ENCODE data around the gene CFAP52. TPM values are rescaled to one million over a fixed set of nuclear protein-coding genes. Genes with fewer than 3 reads are reported as not detected.

Gene CFAP52
- total and polyA plus RNA-seq, 12 donors: 0.10 to 0.99 (median 0.63) TPM; not detected in 3

DNA sequence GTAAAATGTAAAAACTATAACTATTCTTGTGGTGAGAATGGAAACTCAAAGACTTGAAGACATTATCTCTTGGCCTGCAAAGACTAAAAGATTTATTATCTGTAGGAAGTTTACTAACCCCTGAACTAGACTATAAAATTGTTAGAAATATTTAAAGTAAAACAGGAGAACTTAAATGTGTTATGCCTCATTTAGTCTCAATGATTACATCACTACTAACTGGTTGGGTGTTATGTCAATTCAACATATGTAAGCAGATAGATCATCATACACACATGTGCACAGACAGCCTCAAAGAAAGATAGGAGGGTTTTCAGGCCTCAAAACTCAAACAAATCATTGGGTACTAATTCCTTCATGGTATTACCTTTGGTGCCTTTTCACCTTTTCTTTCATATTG is 8.4 kb upstream of the CFAP52 start:
- H3K4me1 ChIP-seq (replicated peaks in 1 of 2): no peaks in the 10 kb centered on the region
- no peaks in the 10 kb centered on the region for H3K9me3 ChIP-seq (replicated peaks in 1 of 3)
- DNase-seq: no peak
- TF ChIP-seq, protein P1, sequence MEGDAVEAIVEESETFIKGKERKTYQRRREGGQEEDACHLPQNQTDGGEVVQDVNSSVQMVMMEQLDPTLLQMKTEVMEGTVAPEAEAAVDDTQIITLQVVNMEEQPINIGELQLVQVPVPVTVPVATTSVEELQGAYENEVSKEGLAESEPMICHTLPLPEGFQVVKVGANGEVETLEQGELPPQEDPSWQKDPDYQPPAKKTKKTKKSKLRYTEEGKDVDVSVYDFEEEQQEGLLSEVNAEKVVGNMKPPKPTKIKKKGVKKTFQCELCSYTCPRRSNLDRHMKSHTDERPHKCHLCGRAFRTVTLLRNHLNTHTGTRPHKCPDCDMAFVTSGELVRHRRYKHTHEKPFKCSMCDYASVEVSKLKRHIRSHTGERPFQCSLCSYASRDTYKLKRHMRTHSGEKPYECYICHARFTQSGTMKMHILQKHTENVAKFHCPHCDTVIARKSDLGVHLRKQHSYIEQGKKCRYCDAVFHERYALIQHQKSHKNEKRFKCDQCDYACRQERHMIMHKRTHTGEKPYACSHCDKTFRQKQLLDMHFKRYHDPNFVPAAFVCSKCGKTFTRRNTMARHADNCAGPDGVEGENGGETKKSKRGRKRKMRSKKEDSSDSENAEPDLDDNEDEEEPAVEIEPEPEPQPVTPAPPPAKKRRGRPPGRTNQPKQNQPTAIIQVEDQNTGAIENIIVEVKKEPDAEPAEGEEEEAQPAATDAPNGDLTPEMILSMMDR (IDR thresholded peaks at IDR 0.05): no peak
- no peak for TF ChIP-seq POLR2A (IDR thresholded peaks at IDR 0.05)
- no peak overlapping the region for H3K4me3 ChIP-seq
- H3K36me3 ChIP-seq (replicated peaks in 1 of 2): peaks cover 0 to 11% of the 10 kb centered on the region in 2 donors
- H3K27ac ChIP-seq: no peak overlapping the region
- intact Hi-C loops (cut with DNase I): no loop called here
- H3K27me3 ChIP-seq: no peaks in the 10 kb centered on the region

DNA sequence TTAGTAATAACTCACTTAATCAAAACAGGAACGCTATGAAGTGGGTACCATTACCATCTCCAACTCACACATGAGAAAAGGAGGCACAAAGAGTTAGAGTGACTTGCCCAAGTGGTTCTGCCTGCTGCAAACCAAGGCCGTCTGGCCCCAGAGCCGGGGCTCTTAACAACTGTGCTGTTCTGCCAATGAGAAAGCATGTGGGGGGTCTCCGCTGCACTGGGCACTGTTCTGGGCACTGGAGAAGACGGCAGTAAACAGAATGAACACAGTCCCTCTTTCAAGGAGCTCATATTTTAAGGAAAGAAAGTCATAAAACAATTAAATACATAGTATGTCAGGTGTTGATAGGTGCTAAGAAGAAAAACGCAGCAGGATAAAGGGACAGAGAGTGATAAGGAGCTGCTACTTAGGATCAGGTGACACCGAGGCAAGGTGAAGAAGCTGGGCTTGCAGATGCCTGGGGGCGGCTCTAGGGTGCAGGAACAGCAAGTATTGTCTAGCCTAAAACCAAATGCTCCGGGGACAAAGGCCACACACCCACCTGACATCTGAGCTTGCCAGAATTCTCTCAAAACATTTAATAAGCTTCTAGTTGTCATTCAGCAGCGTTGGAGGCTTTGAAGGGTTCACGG is 7.4 kb upstream of the CFAP52 start:
- Histone ChIP-seq H3K4me3 (no peak overlapping the region), H3K4me1 (replicated peaks in 1 of 2) (peaks cover 0 to 5% of the 10 kb centered on the region in 2 donors), H3K27me3 (no peaks in the 10 kb centered on the region), H3K9me3 (replicated peaks in 1 of 3) (no peaks in the 10 kb centered on the region), H3K36me3 (replicated peaks in 1 of 2) (peaks cover 0 to 11% of the 10 kb centered on the region in 2 donors), H3K27ac (no peak overlapping the region)
- intact Hi-C loops (cut with DNase I): no loop called here
- TF ChIP-seq, protein P1 (IDR thresholded peaks at IDR 0.05): no peak
- DNase-seq: no peak
- 90 to 97% (median 93%) methylated on average over 11 of the region's 11 CpGs for WGBS, 4 donors

DNA sequence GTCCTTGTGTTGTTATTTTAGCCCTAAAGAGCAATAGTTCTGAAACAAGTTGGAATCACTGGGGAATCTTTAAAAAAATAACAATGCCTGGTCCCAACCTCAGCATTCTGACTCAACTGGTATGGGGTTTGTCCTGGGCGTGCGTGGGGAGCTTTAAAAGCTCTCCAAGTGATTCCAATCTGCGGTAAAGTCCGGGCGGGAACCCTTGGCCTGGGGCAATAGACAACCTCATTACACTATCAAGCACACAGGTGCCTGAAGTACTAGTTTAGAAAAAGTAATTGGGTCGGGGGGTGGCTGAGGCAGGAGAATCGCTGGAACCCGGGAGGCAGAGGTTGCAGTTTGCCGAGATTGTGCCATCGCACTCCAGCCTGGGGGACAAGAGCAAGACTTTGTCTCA is 5.2 kb upstream of the CFAP52 start:
- Histone ChIP-seq H3K36me3 (replicated peaks in 1 of 2) (peaks cover 0 to 11% of the 10 kb centered on the region in 2 donors), H3K27me3 (no peaks in the 10 kb centered on the region), H3K27ac (no peak overlapping the region), H3K9me3 (replicated peaks in 1 of 3) (no peaks in the 10 kb centered on the region), H3K4me3 (no peak overlapping the region), H3K4me1 (replicated peaks in 1 of 2) (peaks cover 0 to 20% of the 10 kb centered on the region in 2 donors)
- WGBS, 4 donors: 88 to 97% (median 95%) methylated on average over 9 to 10 of the region's 10 CpGs
- intact Hi-C loops (cut with DNase I): no loop called here
- no peak for TF ChIP-seq POLR2A (IDR thresholded peaks at IDR 0.05)
- TF ChIP-seq, protein P1 (IDR thresholded peaks at IDR 0.05): no peak
- no peak for DNase-seq

DNA sequence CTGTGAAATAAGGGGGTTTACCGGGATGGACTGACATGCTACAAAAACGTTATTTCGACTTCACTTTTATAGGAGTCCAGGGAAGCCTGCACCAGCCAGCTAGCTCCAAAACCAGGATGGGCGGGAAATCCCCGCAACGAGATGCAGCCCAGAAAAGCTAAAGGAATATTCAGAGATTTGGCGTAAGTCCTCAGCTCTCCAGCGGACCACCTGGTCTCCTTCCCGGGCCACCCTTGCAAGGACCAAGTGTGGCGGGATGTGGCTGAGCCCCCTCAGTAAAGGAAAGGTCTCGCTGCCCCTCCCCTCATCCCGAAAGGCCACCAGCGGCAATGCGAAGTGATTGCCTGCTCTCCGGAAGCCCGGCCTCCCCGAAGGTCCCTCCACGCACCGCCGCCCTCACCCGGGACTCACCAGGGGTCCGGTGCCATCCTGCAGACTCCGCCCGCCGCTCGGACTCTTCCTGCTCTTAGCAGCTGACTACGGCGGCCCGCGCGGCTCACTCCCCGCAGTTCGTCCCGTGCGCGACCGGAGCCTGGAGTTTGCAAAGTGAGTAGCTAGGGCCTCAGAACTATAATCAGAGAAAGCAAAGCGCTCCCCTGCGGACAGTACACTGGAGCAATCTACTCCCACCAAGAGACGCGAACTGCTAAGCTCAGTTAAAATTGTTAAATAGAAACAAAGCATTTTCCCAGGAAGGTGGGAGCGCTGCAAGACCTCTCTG is 901 bp upstream of the CFAP52 start, which contains the start of gene STX8:
TSS of gene STX8 (minus strand) at position 440 of the 721 bp plus-strand sequence. CDS start at position 428, 12 bp downstream.
- peak; percentile 91 to 96 (median 93) for DNase-seq
- no peaks in the 10 kb centered on the region for H3K27me3 ChIP-seq
- peaks cover 0 to 20% of the 10 kb centered on the region in 2 donors for H3K4me1 ChIP-seq (replicated peaks in 1 of 2)
- no peaks in the 10 kb centered on the region for H3K36me3 ChIP-seq (replicated peaks in 1 of 2)
- peak in 1 of 2 donors; percentile 63 for TF ChIP-seq POLR2A (IDR thresholded peaks at IDR 0.05)
- TF ChIP-seq, protein P1 (IDR thresholded peaks at IDR 0.05): no peak
- H3K27ac ChIP-seq: peak within 1 kb of the TSS in 3 of 5 donors; percentile 48 to 81 (median 60)
- intact Hi-C loops (cut with DNase I): no loop called here
- H3K9me3 ChIP-seq (replicated peaks in 1 of 3): no peaks in the 10 kb centered on the region
- peak within 1 kb of the TSS in 3 of 4 donors; percentile 19 to 93 (median 68) for H3K4me3 ChIP-seq
- WGBS, 4 donors: 0 to 2% (median 1%) methylated on average over 18 to 42 of the region's 42 CpGs
